PFSK-1 (cell line): Measurements from ENCODE around the gene SEPTIN6.

Experiments
- FOXP2 ChIP-seq: optimal IDR thresholded peaks from 2 replicates; pipeline ENCODE3; 2011; ENCODE audit warnings: borderline replicate concordance, control low read depth, inconsistent platforms; ENCODE audit not compliant: insufficient read depth; ENCODE audit errors: extremely low read length, extremely low read depth
- POLR2AphosphoS5 ChIP-seq: IDR thresholded peaks from 2 replicates; pipeline ENCODE4 v1.6.1; 2012; ENCODE audit warnings: low read depth, mild to moderate bottlenecking, control low read depth, low read length, moderate library complexity
- SIN3A ChIP-seq: IDR thresholded peaks from 2 replicates; pipeline ENCODE4 v1.6.1; 2012; ENCODE audit warnings: mild to moderate bottlenecking, low read length, moderate library complexity, borderline replicate concordance; ENCODE audit not compliant: insufficient read depth
- TAF1 ChIP-seq: IDR thresholded peaks from 2 replicates; pipeline ENCODE4 v1.6.1; 2012; ENCODE audit warnings: low read length, control low read depth, borderline replicate concordance; ENCODE audit not compliant: insufficient read depth
- TF ChIP-seq, protein P1 (sequence below), 2 experiments: IDR thresholded peaks; 2 replicates each; pipeline versions ENCODE4 v1.6.1 to v1.8.0; 2011 to 2012; ENCODE audit warnings: low read depth in 2 of 2, low read length in 2 of 2, control low read depth in 1 of 2, inconsistent platforms in 1 of 2, mild to moderate bottlenecking in 1 of 2, moderate library complexity in 1 of 2; ENCODE audit not compliant: insufficient read depth in 1 of 2

SEPTIN6 gene

DNA sequence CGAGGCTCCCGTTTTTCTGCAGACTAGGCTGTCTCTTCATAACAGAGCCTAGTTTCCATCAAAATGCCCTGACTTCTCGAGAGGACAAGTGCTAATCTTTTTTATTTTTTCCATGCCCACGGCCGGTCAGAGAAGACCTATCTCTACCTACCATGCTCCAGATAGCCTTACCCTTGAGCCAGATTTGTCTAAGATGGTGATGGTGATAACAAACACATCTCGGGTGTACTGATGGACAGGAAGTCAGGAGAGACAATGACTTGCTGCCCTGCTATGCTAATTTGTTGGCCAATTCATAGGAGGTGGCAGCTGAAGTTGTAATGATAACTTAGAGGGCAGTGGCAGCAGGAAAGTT lies 44.6 kb downstream of the SEPTIN6 start:
- TF ChIP-seq TAF1 (no peak), POLR2AphosphoS5 (no peak), SIN3A (no peak), FOXP2 (no peak)
- TF ChIP-seq, protein P1, sequence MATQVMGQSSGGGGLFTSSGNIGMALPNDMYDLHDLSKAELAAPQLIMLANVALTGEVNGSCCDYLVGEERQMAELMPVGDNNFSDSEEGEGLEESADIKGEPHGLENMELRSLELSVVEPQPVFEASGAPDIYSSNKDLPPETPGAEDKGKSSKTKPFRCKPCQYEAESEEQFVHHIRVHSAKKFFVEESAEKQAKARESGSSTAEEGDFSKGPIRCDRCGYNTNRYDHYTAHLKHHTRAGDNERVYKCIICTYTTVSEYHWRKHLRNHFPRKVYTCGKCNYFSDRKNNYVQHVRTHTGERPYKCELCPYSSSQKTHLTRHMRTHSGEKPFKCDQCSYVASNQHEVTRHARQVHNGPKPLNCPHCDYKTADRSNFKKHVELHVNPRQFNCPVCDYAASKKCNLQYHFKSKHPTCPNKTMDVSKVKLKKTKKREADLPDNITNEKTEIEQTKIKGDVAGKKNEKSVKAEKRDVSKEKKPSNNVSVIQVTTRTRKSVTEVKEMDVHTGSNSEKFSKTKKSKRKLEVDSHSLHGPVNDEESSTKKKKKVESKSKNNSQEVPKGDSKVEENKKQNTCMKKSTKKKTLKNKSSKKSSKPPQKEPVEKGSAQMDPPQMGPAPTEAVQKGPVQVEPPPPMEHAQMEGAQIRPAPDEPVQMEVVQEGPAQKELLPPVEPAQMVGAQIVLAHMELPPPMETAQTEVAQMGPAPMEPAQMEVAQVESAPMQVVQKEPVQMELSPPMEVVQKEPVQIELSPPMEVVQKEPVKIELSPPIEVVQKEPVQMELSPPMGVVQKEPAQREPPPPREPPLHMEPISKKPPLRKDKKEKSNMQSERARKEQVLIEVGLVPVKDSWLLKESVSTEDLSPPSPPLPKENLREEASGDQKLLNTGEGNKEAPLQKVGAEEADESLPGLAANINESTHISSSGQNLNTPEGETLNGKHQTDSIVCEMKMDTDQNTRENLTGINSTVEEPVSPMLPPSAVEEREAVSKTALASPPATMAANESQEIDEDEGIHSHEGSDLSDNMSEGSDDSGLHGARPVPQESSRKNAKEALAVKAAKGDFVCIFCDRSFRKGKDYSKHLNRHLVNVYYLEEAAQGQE (IDR thresholded peaks at IDR 0.05; ENCODE audit: insufficient read depth in 1 of 2, low read depth in 2 of 2, low read length in 2 of 2), result no peak

GRCh38 chrX:119647552-119648420 lies 45.2 kb downstream of the SEPTIN6 start:
- no peak for TF ChIP-seq FOXP2

DNA sequence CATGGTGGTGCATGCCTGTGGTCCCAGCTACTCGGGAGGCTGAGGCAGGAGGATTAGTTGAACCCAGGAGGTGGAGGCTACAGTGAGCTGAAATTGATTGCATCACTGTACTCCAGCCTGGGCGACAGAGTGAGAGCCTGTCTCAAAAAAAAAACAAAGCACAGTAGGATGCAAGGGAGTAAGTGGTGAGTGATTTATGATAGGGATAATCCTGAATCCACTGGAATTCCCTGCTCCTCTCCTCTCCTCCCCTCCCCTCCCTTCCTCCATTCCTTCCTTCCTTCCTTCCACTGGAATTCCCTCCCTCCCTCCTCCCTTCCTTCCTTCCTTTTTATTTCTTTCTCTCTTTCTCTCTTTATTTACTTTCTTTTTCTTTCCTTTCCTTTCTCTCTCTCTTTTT lies 45.9 kb downstream of the SEPTIN6 start:
- TF ChIP-seq TAF1 (no peak), FOXP2 (no peak), POLR2AphosphoS5 (no peak), SIN3A (no peak)
- TF ChIP-seq, protein P1 (IDR thresholded peaks at IDR 0.05; ENCODE audit: insufficient read depth in 1 of 2, low read depth in 2 of 2, low read length in 2 of 2), result no peak

- TF ChIP-seq TAF1, result no peak
- TF ChIP-seq POLR2AphosphoS5, result no peak
- TF ChIP-seq SIN3A, result no peak
- no peak for TF ChIP-seq FOXP2
- TF ChIP-seq, protein P1 (IDR thresholded peaks at IDR 0.05; ENCODE audit: insufficient read depth in 1 of 2, low read depth in 2 of 2, low read length in 2 of 2), result no peak
Observed at GRCh38 chrX:119646515-119646914, 46.5 kb downstream of the SEPTIN6 start.

DNA sequence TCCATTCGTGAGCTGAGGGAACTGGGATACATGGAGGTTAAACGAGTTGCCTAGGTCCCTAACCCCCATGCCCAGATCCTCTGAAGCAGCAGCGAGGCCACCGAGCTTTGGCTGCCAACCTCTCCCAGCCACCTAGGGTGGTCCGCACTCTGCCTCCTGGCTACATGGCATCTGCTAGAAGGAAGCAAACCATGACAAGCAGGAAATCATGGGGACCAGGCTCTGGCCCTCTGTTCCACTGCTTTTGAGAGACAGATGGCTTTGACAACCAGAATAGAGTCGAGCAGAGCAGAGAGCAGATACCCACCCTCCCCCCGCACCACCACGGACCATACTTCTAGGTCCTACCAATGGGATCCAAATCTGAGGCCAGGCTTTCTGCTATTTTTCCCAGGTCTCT lies 49.3 kb downstream of the SEPTIN6 start:
- TF ChIP-seq POLR2AphosphoS5 (no peak), FOXP2 (no peak), TAF1 (no peak), SIN3A (no peak)
- TF ChIP-seq, protein P1 (IDR thresholded peaks at IDR 0.05; ENCODE audit: insufficient read depth in 1 of 2, low read depth in 2 of 2, low read length in 2 of 2), result no peak
